Ishikawa (cell line): ENCODE data around the gene RCAN2.

Experiments
- CREB1 ChIP-seq: IDR thresholded peaks from 2 replicates; pipeline ENCODE4 v1.6.1; 2012; ENCODE audit warnings: low read depth
- EGR1 ChIP-seq: IDR thresholded peaks from 2 replicates; pipeline ENCODE4 v1.6.1; 2012
- EP300 ChIP-seq: IDR thresholded peaks from 2 replicates; pipeline ENCODE4 v1.6.1; 2012; ENCODE audit warnings: borderline replicate concordance
- FOXM1 ChIP-seq: IDR thresholded peaks from 2 replicates; pipeline ENCODE4 v1.6.1; 2012; ENCODE audit warnings: low read depth, borderline replicate concordance
- RAD21 ChIP-seq: IDR thresholded peaks from 2 replicates; pipeline ENCODE4 v1.6.1; 2012; ENCODE audit warnings: low read depth
- TAF1 ChIP-seq: IDR thresholded peaks from 2 replicates; pipeline ENCODE4 v1.6.1; 2012; ENCODE audit warnings: low read depth, mild to moderate bottlenecking
- TCF12 ChIP-seq: IDR thresholded peaks from 2 replicates; pipeline ENCODE4 v1.6.1; 2012; ENCODE audit warnings: low read depth
- TEAD4 ChIP-seq: IDR thresholded peaks from 2 replicates; pipeline ENCODE4 v1.6.1; 2012
- TF ChIP-seq, protein P1 (sequence below): IDR thresholded peaks from 2 replicates; pipeline ENCODE4 v1.6.1; 2012; ENCODE audit warnings: low read depth, mild to moderate bottlenecking
- TF ChIP-seq, protein P2 (sequence below): IDR thresholded peaks from 2 replicates; pipeline ENCODE4 v1.6.1; 2012
- TF ChIP-seq, protein P3 (sequence below): IDR thresholded peaks from 2 replicates; pipeline ENCODE4 v1.6.1; 2012

DNA sequence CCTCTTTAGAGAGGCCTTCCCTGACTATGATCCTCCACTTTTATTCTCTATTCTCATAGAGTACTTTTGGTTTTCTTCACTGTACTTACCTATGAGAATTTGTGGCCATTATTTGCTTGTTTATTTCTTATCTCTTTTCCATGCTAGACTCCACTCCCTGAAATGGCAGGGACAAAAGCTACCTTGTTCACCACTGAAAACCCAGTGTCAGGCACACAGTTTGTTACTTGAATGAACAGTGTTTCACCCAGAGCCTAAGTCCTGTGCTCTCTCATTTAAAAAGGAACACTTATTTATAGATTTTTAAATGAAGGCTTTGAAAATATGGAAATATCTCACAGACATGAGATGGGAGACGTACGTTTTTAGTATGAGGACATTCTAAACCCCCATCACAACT lies 272.8 kb downstream of the RCAN2 start:
- TF ChIP-seq TEAD4 (no peak), EP300 (no peak), CREB1 (no peak), FOXM1 (no peak), TAF1 (no peak), RAD21 (no peak), EGR1 (no peak), TCF12 (no peak)
- TF ChIP-seq, protein P1, sequence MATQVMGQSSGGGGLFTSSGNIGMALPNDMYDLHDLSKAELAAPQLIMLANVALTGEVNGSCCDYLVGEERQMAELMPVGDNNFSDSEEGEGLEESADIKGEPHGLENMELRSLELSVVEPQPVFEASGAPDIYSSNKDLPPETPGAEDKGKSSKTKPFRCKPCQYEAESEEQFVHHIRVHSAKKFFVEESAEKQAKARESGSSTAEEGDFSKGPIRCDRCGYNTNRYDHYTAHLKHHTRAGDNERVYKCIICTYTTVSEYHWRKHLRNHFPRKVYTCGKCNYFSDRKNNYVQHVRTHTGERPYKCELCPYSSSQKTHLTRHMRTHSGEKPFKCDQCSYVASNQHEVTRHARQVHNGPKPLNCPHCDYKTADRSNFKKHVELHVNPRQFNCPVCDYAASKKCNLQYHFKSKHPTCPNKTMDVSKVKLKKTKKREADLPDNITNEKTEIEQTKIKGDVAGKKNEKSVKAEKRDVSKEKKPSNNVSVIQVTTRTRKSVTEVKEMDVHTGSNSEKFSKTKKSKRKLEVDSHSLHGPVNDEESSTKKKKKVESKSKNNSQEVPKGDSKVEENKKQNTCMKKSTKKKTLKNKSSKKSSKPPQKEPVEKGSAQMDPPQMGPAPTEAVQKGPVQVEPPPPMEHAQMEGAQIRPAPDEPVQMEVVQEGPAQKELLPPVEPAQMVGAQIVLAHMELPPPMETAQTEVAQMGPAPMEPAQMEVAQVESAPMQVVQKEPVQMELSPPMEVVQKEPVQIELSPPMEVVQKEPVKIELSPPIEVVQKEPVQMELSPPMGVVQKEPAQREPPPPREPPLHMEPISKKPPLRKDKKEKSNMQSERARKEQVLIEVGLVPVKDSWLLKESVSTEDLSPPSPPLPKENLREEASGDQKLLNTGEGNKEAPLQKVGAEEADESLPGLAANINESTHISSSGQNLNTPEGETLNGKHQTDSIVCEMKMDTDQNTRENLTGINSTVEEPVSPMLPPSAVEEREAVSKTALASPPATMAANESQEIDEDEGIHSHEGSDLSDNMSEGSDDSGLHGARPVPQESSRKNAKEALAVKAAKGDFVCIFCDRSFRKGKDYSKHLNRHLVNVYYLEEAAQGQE: no peak
- TF ChIP-seq, protein P2, sequence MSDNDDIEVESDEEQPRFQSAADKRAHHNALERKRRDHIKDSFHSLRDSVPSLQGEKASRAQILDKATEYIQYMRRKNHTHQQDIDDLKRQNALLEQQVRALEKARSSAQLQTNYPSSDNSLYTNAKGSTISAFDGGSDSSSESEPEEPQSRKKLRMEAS: no peak
- TF ChIP-seq, protein P3, sequence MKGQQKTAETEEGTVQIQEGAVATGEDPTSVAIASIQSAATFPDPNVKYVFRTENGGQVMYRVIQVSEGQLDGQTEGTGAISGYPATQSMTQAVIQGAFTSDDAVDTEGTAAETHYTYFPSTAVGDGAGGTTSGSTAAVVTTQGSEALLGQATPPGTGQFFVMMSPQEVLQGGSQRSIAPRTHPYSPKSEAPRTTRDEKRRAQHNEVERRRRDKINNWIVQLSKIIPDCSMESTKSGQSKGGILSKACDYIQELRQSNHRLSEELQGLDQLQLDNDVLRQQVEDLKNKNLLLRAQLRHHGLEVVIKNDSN: no peak
